ENCODE data around the gene SMIM7. TPM values are rescaled to one million over a fixed set of nuclear protein-coding genes. Genes with fewer than 3 reads are reported as not detected.
A peak's percentile ranks its signal among the peaks of the same experiment; 100 is the strongest.

SMIM7 gene
- total RNA-seq, 1 donor from 2014 or later, result 60.3 TPM

- DNase-seq (ENCODE audit: low read depth), result no peak
Measured at GRCh38 chr19:16623066-16623465, 36.9 kb downstream of the SMIM7 start.

GRCh38 chr19:16621165-16621800, 38.7 kb downstream of the SMIM7 start:
- DNase-seq (ENCODE audit: low read depth), result no peak

DNA sequence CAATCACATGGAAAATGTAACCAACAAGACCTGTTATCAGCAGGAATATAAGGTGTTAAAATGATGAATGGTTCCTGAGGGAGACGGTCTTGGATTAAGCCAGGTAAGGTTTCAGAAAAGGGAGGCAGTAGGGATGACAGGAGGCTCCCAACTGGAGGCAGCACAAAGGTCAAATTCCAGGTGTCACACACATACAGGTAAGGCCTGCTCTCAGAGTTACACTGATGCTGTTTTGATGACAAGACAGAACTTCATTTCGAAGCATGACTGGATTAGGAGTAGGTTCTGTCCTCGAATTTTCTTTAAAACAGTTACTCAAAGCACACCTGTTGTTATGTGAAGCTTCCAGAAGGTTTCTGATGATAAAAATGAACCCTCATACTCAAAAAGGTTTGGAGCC, 39.4 kb downstream of the SMIM7 start:
- no peak for DNase-seq (ENCODE audit: low read depth)

GRCh38 chr19:16620018-16620417, 39.9 kb downstream of the SMIM7 start:
- DNase-seq (ENCODE audit: low read depth), result peak; percentile 77

- DNase-seq (ENCODE audit: low read depth), result peak; percentile 90
Measured at GRCh38 chr19:16619457-16619856, 40.5 kb downstream of the SMIM7 start.

GRCh38 chr19:16618248-16618647, 41.7 kb downstream of the SMIM7 start:
- DNase-seq (ENCODE audit: low read depth), result peak; percentile 26

GRCh38 chr19:16615808-16616207, 44.1 kb downstream of the SMIM7 start:
- DNase-seq (ENCODE audit: low read depth), result no peak

DNA sequence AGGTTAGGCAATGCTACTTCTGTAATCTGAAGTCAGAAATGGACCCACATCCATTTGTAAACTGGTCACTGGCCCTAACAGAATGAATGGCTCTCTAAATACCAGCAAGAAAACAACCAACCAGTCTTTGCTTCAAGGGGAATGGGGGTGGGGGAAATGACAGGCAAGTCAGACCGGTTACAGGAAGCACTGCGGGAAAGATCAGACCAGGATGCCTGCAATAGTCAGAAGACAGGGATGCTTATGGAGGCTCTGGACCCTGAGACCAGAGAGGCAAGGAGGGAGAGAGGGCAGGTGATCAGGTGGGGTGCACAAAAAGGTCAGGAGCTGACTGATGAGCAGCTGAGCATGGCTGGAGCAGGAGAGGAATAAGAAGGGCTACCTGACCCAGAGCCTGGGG, 45.0 kb downstream of the SMIM7 start:
- no peak for DNase-seq (ENCODE audit: low read depth)

DNA sequence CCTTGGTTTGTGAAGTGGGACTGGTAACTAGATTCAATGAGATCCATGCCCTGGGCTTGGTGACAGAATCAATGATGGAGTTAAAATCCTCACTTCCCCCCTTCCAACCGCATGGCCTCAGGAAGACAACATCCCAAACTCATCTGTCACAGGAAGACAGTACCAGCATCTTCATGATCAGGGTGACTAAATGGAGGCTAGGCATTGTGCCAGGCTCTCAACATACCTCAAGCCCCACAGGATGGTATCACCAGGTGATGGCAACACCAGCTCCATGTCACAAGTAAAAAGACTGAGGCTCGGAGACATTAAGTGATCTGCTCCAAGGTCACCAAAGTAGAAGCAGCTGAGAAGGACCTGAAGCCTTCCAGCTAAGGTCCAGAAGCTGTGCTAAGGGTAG, 46.1 kb downstream of the SMIM7 start:
- no peak for DNase-seq (ENCODE audit: low read depth)

GRCh38 chr19:16612636-16613035, 47.3 kb downstream of the SMIM7 start:
- no peak for DNase-seq (ENCODE audit: low read depth)

DNA sequence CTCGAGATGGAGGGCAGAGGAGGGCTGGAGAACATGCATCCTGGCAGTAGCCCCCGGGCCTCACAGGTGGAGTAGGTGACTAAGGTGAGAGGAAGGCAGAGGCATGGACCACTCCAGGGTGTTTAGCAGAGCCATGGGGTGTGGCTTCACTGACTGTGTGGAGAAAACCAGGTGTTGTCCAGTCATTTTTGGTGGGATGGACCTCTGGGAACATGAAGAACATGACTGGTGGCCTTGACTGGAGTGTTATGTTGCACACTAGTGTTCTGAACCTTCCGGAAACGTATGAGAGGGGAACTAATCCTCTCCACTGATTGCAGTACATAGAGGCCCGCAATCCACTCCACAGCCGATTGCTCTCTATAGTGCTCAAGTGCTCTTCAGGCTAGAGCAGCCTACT, 48.8 kb downstream of the SMIM7 start:
- DNase-seq (ENCODE audit: low read depth), result no peak

GRCh38 chr19:16609511-16610200, 50.3 kb downstream of the SMIM7 start:
- no peak for DNase-seq (ENCODE audit: low read depth)

DNA sequence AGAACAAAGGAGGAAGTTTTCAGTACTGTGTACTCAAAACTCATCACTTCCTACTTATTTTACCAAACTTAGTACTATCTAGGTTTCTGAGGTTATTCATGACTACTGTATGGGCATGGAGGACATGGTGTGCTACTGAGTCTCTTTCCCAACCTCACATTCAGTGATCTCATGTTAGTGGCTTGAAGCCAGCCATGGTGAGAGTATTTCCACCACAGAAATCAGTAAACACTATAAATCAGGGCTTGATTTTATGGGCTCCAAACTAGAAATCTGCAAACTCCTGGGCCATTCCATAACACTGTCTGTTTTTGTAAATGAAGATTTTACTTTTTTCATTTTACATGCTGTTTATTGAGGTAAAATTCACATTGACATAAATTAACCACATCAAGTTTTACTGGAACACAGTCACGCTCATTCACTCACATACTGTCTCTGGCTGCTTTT, 51.6 kb downstream of the SMIM7 start:
- DNase-seq (ENCODE audit: low read depth), result peak; percentile 52

DNA sequence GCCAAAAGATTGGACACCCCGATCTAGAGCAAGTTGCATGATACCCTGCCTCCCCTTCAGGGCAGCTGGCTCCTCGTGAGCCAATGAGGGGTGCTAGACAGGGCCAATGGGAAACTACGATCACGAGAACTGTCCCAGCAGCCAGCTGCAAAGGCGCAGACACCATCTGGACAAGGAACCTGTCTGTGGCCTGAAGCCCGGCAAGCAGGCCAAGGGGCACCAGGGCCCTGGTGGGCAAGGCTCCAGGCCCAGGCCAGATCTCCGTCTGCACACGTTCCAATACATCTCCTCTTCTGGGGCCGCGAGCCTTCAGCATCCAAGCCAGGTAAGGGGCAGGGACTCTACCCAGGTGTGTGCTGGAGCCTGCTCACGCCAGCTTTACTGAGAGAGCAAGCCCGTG, 52.1 kb downstream of the SMIM7 start:
- no peak for DNase-seq (ENCODE audit: low read depth)

- peak; percentile 82 for DNase-seq (ENCODE audit: low read depth)
Measured at GRCh38 chr19:16605553-16605994, 54.4 kb downstream of the SMIM7 start.

- no peak for DNase-seq (ENCODE audit: low read depth)
Measured at GRCh38 chr19:16605115-16605514, 54.8 kb downstream of the SMIM7 start.

GRCh38 chr19:16604615-16605014, 55.3 kb downstream of the SMIM7 start:
- no peak for DNase-seq (ENCODE audit: low read depth)

DNA sequence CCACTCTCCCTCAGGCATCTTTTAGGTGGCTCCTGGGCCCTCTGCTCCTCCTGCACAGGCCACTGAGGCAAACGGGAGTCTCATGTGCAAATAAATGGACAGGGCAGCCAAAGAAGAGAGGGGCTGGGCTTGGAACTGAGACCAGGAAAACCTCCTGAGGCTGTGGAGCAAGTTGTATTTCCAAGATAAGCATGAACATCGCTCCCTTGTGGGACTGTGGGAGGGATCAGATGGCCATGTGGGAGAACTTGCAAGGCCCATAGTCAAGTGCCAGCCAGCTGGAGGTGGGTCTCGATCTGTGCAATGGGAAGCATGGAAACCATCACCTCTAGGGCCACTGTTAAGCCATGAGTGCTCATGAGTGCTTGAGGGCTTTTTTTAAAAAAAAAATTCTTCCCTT, 56.9 kb downstream of the SMIM7 start:
- no peak for DNase-seq (ENCODE audit: low read depth)

DNA sequence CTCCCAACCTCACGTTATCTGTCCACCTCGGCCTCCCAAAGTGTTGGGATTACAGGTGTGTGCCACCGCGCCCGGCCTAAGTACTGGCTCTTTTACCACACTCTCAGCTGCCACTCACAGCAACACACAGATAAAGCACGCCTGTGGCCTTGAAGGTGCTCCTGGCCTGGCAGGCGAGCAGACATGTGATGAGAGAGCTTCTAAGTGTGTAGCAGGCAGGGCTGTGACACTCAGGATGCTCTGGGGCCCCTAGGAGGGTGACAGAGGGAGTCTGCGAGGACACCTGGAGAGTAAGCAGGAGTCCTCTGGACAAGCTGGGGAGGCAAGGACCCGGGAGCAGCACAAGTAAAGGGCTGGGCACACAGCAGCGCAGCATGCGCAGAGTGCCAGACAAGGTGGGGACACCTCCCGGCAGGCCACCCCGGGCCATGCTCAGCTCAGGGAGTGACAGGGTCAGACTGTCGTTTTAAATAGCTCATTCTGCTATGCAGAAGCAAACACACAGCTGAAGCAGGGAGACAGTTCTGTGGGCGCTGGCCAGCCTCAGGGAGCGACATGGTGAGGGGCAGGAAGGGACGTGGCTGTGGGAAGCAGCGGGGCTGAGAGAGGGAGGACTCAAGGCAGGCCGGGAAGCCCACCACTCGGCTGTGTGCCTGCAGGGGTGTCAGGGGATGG, 58.4 kb downstream of the SMIM7 start:
- DNase-seq (ENCODE audit: low read depth), result no peak

- no peak for DNase-seq (ENCODE audit: low read depth)
Measured at GRCh38 chr19:16600824-16601223, 59.1 kb downstream of the SMIM7 start.

GRCh38 chr19:16599655-16600346, 60.1 kb downstream of the SMIM7 start:
- no peak for DNase-seq (ENCODE audit: low read depth)

- DNase-seq (ENCODE audit: low read depth), result no peak
Measured at GRCh38 chr19:16598848-16599247, 61.1 kb downstream of the SMIM7 start.

Measured in myocyte (in vitro differentiated cells).